Measurements from ENCODE around the gene PTPN1.

Gene PTPN1

GRCh38 chr20:50630578-50631263 lies 120.5 kb downstream of the PTPN1 start:
- no peaks in the 10 kb centered on the region for H3K9me3 ChIP-seq (ENCODE audit: control insufficient read depth in 5 of 5, low read length in 5 of 5)
- H3K36me3 ChIP-seq (ENCODE audit: control insufficient read depth in 5 of 5, insufficient read depth in 5 of 5, low read length in 5 of 5): no peaks in the 10 kb centered on the region
- H3K4me1 ChIP-seq (ENCODE audit: control insufficient read depth in 5 of 5, insufficient read depth in 5 of 5, low read length in 5 of 5): peaks cover 2 to 19% (median 17%) of the 10 kb centered on the region in 5 donors
- no peak overlapping the region for H3K27ac ChIP-seq (ENCODE audit: low read depth, low read length)
- H3K9ac ChIP-seq (ENCODE audit: low read length in 5 of 5): no peak overlapping the region
- peaks cover 0 to 2% (median 0%) of the 10 kb centered on the region in 5 donors for H3K27me3 ChIP-seq (ENCODE audit: control insufficient read depth in 5 of 5, insufficient read depth in 4 of 5, low read length in 5 of 5)
- H3K4me3 ChIP-seq (ENCODE audit: low read depth in 1 of 5, low read length in 5 of 5): no peak overlapping the region

GRCh38 chr20:50632236-50632635 lies 122.1 kb downstream of the PTPN1 start:
- peaks cover 0 to 21% (median 18%) of the 10 kb centered on the region in 5 donors for H3K4me1 ChIP-seq (ENCODE audit: control insufficient read depth in 5 of 5, insufficient read depth in 5 of 5, low read length in 5 of 5)
- H3K27me3 ChIP-seq (ENCODE audit: control insufficient read depth in 5 of 5, insufficient read depth in 4 of 5, low read length in 5 of 5): peaks cover 0 to 2% (median 0%) of the 10 kb centered on the region in 5 donors
- H3K4me3 ChIP-seq (ENCODE audit: low read depth in 1 of 5, low read length in 5 of 5): no peak overlapping the region
- H3K27ac ChIP-seq (ENCODE audit: low read depth, low read length): no peak overlapping the region
- H3K9ac ChIP-seq (ENCODE audit: low read length in 5 of 5): no peak overlapping the region
- no peaks in the 10 kb centered on the region for H3K9me3 ChIP-seq (ENCODE audit: control insufficient read depth in 5 of 5, low read length in 5 of 5)
- no peaks in the 10 kb centered on the region for H3K36me3 ChIP-seq (ENCODE audit: control insufficient read depth in 5 of 5, insufficient read depth in 5 of 5, low read length in 5 of 5)

GRCh38 chr20:50632701-50633100 lies 122.5 kb downstream of the PTPN1 start:
- no peak overlapping the region for H3K27ac ChIP-seq (ENCODE audit: low read depth, low read length)
- H3K9ac ChIP-seq (ENCODE audit: low read length in 5 of 5): no peak overlapping the region
- H3K4me1 ChIP-seq (ENCODE audit: control insufficient read depth in 5 of 5, insufficient read depth in 5 of 5, low read length in 5 of 5): peaks cover 0 to 21% (median 18%) of the 10 kb centered on the region in 5 donors
- peaks cover 0 to 2% (median 0%) of the 10 kb centered on the region in 5 donors for H3K27me3 ChIP-seq (ENCODE audit: control insufficient read depth in 5 of 5, insufficient read depth in 4 of 5, low read length in 5 of 5)
- no peaks in the 10 kb centered on the region for H3K9me3 ChIP-seq (ENCODE audit: control insufficient read depth in 5 of 5, low read length in 5 of 5)
- no peaks in the 10 kb centered on the region for H3K36me3 ChIP-seq (ENCODE audit: control insufficient read depth in 5 of 5, insufficient read depth in 5 of 5, low read length in 5 of 5)
- H3K4me3 ChIP-seq (ENCODE audit: low read depth in 1 of 5, low read length in 5 of 5): no peak overlapping the region

GRCh38 chr20:50633361-50633760 lies 123.2 kb downstream of the PTPN1 start:
- Histone ChIP-seq H3K9ac (ENCODE audit: low read length in 5 of 5) (no peak overlapping the region), H3K27ac (ENCODE audit: low read depth, low read length) (no peak overlapping the region), H3K4me1 (ENCODE audit: control insufficient read depth in 5 of 5, insufficient read depth in 5 of 5, low read length in 5 of 5) (peaks cover 0 to 21% (median 18%) of the 10 kb centered on the region in 5 donors), H3K9me3 (ENCODE audit: control insufficient read depth in 5 of 5, low read length in 5 of 5) (no peaks in the 10 kb centered on the region), H3K36me3 (ENCODE audit: control insufficient read depth in 5 of 5, insufficient read depth in 5 of 5, low read length in 5 of 5) (no peaks in the 10 kb centered on the region), H3K27me3 (ENCODE audit: control insufficient read depth in 5 of 5, insufficient read depth in 4 of 5, low read length in 5 of 5) (peaks cover 0 to 2% (median 0%) of the 10 kb centered on the region in 5 donors), H3K4me3 (ENCODE audit: low read depth in 1 of 5, low read length in 5 of 5) (no peak overlapping the region)

- peaks cover 0 to 18% (median 16%) of the 10 kb centered on the region in 5 donors for H3K4me1 ChIP-seq (ENCODE audit: control insufficient read depth in 5 of 5, insufficient read depth in 5 of 5, low read length in 5 of 5)
- H3K27me3 ChIP-seq (ENCODE audit: control insufficient read depth in 5 of 5, insufficient read depth in 4 of 5, low read length in 5 of 5): peaks cover 0 to 2% (median 0%) of the 10 kb centered on the region in 5 donors
- H3K27ac ChIP-seq (ENCODE audit: low read depth, low read length): no peak overlapping the region
- H3K9ac ChIP-seq (ENCODE audit: low read length in 5 of 5): no peak overlapping the region
- no peak overlapping the region for H3K4me3 ChIP-seq (ENCODE audit: low read depth in 1 of 5, low read length in 5 of 5)
- H3K9me3 ChIP-seq (ENCODE audit: control insufficient read depth in 5 of 5, low read length in 5 of 5): no peaks in the 10 kb centered on the region
- no peaks in the 10 kb centered on the region for H3K36me3 ChIP-seq (ENCODE audit: control insufficient read depth in 5 of 5, insufficient read depth in 5 of 5, low read length in 5 of 5)
These were observed 124.0 kb downstream of the PTPN1 start for GRCh38 chr20:50634191-50634590.
